ENCODE results near the gene FCER1G.
"Not testable (repeated sequence)": the region's sequence is repeated elsewhere in the genome, so short reads cannot be mapped to it uniquely, and the experiment has no call there.

Gene FCER1G

GRCh38 chr1:161216945-161217712 is 2.0 kb downstream of the FCER1G start:
- H3K4me3 Mint-ChIP-seq, result peak overlapping the region; percentile 34
- peak overlapping the region; percentile 87 for H3K27ac Mint-ChIP-seq
- no peak for DNase-seq (ENCODE audit: low spot score in 2 of 2)
- ATAC-seq, result peak; percentile 77
- peaks cover 33% of the 10 kb centered on the region for H3K36me3 Mint-ChIP-seq
- H3K4me1 Mint-ChIP-seq, result peaks cover 29% of the 10 kb centered on the region
- H3K9me3 Mint-ChIP-seq, result no peaks in the 10 kb centered on the region

DNA sequence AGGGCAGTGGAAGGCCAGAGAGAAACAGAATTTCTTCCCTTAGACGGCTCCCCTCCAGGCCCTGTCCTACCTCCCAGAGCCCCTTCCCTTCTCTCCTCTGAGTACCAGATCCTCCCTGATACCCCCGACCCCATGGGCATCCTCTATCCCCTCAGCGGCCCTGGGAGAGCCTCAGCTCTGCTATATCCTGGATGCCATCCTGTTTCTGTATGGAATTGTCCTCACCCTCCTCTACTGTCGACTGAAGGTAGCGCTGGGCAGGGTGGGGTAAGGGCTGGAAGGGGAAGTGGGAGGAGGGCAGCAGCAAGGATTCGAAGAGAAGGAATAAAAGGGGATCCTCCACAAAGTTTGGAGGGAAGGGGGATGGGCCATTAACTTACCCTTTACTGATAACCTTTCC is 2.7 kb downstream of the FCER1G start:
- H3K9me3 Mint-ChIP-seq, result no peaks in the 10 kb centered on the region
- H3K4me3 Mint-ChIP-seq, result no peak overlapping the region
- peak; percentile 2 for ATAC-seq
- H3K4me1 Mint-ChIP-seq, result peaks cover 29% of the 10 kb centered on the region
- no peak for DNase-seq (ENCODE audit: low spot score in 2 of 2)
- H3K27ac Mint-ChIP-seq, result peak overlapping the region; percentile 87
- H3K36me3 Mint-ChIP-seq, result peaks cover 26% of the 10 kb centered on the region

DNA sequence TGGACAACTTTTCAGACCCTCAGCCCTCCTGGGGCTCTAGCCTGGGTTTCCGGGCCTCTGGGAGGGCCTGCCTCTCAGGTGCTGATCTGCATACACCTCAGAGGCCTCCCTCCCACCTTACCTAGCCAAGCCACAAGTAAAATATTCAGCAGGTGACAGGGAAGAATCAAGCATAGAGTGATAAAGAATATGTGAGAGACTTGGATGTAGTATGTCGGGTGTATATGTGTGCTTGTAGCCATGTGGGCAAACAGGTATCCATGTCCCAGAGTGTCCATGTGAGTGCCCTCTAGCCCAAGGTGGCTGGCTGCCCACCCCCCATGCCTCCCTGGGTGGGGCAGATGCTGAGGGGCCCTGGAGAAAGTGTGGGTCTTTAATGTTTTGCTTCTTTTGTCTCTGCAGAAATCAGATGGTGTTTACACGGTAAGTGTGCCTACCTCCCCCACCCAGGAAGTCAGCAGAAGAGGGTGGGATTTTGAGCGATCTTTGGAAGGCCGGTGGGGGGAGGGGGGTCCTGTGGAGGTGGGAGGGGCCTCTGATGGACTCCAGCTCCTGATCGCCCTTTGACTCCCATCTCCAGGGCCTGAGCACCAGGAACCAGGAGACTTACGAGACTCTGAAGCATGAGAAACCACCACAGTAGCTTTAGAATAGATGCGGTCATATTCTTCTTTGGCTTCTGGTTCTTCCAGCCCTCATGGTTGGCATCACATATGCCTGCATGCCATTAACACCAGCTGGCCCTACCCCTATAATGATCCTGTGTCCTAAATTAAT is 3.4 kb downstream of the FCER1G start:
- H3K4me1 Mint-ChIP-seq, result peaks cover 29% of the 10 kb centered on the region
- H3K9me3 Mint-ChIP-seq, result no peaks in the 10 kb centered on the region
- peak overlapping the region; percentile 87 for H3K27ac Mint-ChIP-seq
- ATAC-seq (no peak), DNase-seq (ENCODE audit: low spot score in 2 of 2) (no peak)
- H3K36me3 Mint-ChIP-seq, result peaks cover 19% of the 10 kb centered on the region
- no peak overlapping the region for H3K4me3 Mint-ChIP-seq

DNA sequence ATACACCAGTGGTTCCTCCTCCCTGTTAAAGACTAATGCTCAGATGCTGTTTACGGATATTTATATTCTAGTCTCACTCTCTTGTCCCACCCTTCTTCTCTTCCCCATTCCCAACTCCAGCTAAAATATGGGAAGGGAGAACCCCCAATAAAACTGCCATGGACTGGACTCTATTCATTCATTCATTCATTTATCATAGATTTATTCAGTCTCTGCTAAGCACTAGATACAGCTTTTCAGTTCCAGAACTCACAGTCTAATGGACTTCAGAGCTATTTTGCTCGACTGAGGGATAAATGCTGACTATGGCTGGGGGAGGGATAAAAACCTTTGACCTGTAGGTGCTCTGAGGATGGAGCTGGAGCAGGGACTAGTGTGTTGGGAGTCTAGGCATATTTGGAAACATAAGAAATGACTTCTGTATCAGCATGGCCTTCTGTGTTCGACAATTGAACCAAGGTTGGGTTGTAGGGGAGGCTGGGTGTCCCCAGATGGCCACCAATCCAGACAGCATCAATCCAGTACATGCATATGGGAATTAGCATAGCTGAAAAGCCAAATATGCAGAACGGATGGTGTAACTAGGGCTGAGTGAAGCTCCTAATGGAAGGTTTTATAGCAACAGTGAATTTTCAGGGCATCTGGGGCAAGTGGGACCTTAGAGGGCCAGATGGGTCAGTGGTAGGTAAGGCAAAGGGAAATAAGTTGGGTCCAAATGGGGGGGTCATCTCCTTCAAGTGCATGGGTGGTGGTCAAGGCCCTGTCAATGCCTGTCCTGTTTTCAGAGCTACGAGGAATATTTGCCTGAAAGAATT is 4.2 kb downstream of the FCER1G start:
- no peak for DNase-seq (ENCODE audit: low spot score in 2 of 2)
- Mint-ChIP-seq H3K27ac (no peak overlapping the region), H3K4me3 (no peak overlapping the region), H3K36me3 (peaks cover 11% of the 10 kb centered on the region), H3K9me3 (no peaks in the 10 kb centered on the region), H3K4me1 (peaks cover 29% of the 10 kb centered on the region)
- no peak for ATAC-seq

DNA sequence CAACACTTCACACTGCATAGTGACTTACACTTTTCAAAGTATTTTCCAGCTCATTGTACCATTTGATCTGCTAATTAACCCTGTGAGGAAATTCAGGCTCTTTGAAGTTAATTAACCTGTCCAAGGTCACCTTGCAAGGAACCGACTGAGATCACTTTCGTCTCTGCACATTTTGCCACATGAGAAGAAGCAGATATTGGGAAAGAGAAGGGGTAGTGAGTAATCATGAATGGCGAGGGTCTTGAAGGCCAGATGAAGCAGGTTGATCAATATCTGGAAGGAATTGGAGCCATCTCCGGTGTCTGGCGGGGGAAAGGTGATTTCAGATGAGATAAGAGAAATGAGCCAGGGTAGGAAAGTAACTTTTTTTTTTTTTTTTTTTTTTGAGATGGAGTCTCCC is 4.9 kb downstream of the FCER1G start:
- Mint-ChIP-seq H3K4me1 (peaks cover 29% of the 10 kb centered on the region), H3K9me3 (no peaks in the 10 kb centered on the region), H3K36me3 (peaks cover 4% of the 10 kb centered on the region), H3K4me3 (no peak overlapping the region), H3K27ac (no peak overlapping the region)
- DNase-seq (ENCODE audit: low spot score in 2 of 2) (no peak), ATAC-seq (no peak)

GRCh38 chr1:161222175-161223019 is 7.3 kb downstream of the FCER1G start:
- ATAC-seq (no peak), DNase-seq (ENCODE audit: low spot score in 2 of 2) (no peak)
- H3K27ac Mint-ChIP-seq, result no peak overlapping the region

GRCh38 chr1:161223805-161224694 is 9.0 kb downstream of the FCER1G start:
- ATAC-seq (no peak), DNase-seq (ENCODE audit: low spot score in 2 of 2) (no peak)
- Mint-ChIP-seq H3K36me3 (peaks cover 14% of the 10 kb centered on the region), H3K4me1 (peaks cover 31% of the 10 kb centered on the region), H3K9me3 (no peaks in the 10 kb centered on the region), H3K27ac (peak overlapping the region; percentile 71), H3K4me3 (no peak overlapping the region)

More at GRCh38 chr1:161222175-161223019, 7.3 kb downstream of the FCER1G start:
- Mint-ChIP-seq H3K36me3 (no peaks in the 10 kb centered on the region), H3K9me3 (no peaks in the 10 kb centered on the region), H3K4me1 (peaks cover 37% of the 10 kb centered on the region), H3K4me3 (no peak overlapping the region)

DNA sequence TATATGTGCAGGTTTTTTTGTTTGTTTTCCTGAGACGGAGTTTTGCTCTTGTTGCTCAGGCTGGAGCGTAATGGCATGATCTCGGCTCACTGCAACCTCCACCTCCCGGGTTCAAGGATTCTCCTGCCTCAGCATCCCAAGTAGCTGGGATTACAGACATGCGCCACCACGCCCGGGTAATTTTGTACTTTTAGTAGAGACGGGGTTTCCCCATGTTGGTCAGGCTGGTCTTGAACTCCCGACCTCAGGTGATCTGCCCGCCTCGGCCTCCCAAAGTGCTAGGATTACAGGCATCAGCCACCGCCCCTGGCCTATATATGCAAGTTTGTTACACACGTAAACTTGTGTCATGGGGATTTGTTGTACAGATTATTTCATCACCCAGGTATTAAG is 9.6 kb downstream of the FCER1G start:
- DNase-seq (ENCODE audit: low spot score in 2 of 2); H3K9me3 Mint-ChIP-seq; H3K4me3 Mint-ChIP-seq; ATAC-seq: not testable (repeated sequence)
- Mint-ChIP-seq H3K36me3 (peaks cover 14% of the 10 kb centered on the region), H3K4me1 (peaks cover 31% of the 10 kb centered on the region), H3K27ac (peak overlapping the region; percentile 95)

GRCh38 chr1:161225178-161225533 is 10.1 kb downstream of the FCER1G start:
- Mint-ChIP-seq H3K36me3 (peaks cover 17% of the 10 kb centered on the region), H3K27ac (peak overlapping the region; percentile 95), H3K4me3 (peak overlapping the region; percentile 97), H3K4me1 (peaks cover 31% of the 10 kb centered on the region), H3K9me3 (no peaks in the 10 kb centered on the region)
- ATAC-seq (peak; percentile 1), DNase-seq (ENCODE audit: low spot score in 2 of 2) (no peak)

- Mint-ChIP-seq H3K9me3 (no peaks in the 10 kb centered on the region), H3K4me1 (peaks cover 31% of the 10 kb centered on the region), H3K27ac (peak within 1 kb of the TSS; percentile 95), H3K36me3 (peaks cover 22% of the 10 kb centered on the region), H3K4me3 (peak within 1 kb of the TSS; percentile 97)
- peak; percentile 98 for ATAC-seq
- DNase-seq (ENCODE audit: low spot score in 2 of 2), result peak; percentile 72 to 94
Measured at GRCh38 chr1:161225534-161226319, 10.6 kb downstream of the FCER1G start, which contains the start of gene TOMM40L. TSS of gene TOMM40L (plus strand) at chr1:161226060. CDS start at chr1:161226490, 430 bp downstream.

DNA sequence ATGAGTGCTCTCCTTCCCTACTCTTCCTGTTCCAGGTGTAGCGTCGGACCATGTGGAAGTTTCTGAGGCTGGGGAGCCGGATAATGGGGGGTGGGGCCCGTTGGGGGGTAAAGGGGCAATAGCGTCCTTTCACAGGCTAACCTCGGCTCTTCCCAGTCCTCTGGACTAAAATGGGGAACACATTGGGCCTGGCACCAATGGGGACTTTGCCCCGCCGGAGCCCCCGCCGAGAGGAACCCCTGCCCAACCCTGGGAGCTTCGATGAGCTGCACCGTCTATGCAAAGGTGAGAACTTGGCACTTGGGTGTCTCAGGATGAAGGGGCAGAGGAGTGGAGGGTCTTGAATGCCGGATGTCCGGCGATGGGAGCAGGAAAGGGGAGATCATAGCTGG is 11.2 kb downstream of the FCER1G start:
- no peaks in the 10 kb centered on the region for H3K9me3 Mint-ChIP-seq
- peak overlapping the region; percentile 95 for H3K27ac Mint-ChIP-seq
- H3K36me3 Mint-ChIP-seq, result peaks cover 22% of the 10 kb centered on the region
- DNase-seq (ENCODE audit: low spot score in 2 of 2), result peak in 1 of 2 donors; percentile 64
- no peak for ATAC-seq
- H3K4me1 Mint-ChIP-seq, result peaks cover 31% of the 10 kb centered on the region
- H3K4me3 Mint-ChIP-seq, result peak overlapping the region; percentile 97

GRCh38 chr1:161226759-161227158 is 11.7 kb downstream of the FCER1G start:
- Mint-ChIP-seq H3K36me3 (peaks cover 22% of the 10 kb centered on the region), H3K4me1 (peaks cover 31% of the 10 kb centered on the region)

More at GRCh38 chr1:161226759-161227158, 11.7 kb downstream of the FCER1G start:
- Mint-ChIP-seq H3K4me3 (peak overlapping the region; percentile 97), H3K9me3 (no peaks in the 10 kb centered on the region), H3K27ac (peak overlapping the region; percentile 95)
- DNase-seq (ENCODE audit: low spot score in 2 of 2) (no peak), ATAC-seq (no peak)
